Neural cell (in vitro differentiated cells): Measurements from ENCODE around the gene MRPL9. TPM values are rescaled to one million over a fixed set of nuclear protein-coding genes. Genes with fewer than 3 reads are reported as not detected.

Experiments used
- H2AFZ ChIP-seq: fragments of 200-600, 300-800 bp; sonication (generic), shearing (Covaris generic); 2 replicates; pipeline ENCODE4 v1.6.0; 2014; ENCODE audit warnings: low read depth, mild to moderate bottlenecking, antibody characterized with exemption, low read length, moderate library complexity
- H3F3A ChIP-seq: fragments of 200-600 bp; shearing (Covaris generic); 2 replicates; pipeline ENCODE4 v1.6.1; 2016; ENCODE audit warnings: mild to moderate bottlenecking, moderate library complexity, mixed read lengths, antibody characterized with exemption, low read length; ENCODE audit not compliant: insufficient read depth, poor library complexity, severe bottlenecking
- H3K27ac ChIP-seq: fragments of 200-600, 300-800 bp; sonication (generic), shearing (Covaris generic); 2 replicates; pipeline ENCODE4 v1.5.1; 2014; ENCODE audit warnings: mild to moderate bottlenecking, low read length, moderate library complexity
- H3K27me3 ChIP-seq: fragments of 300-800, 200-600 bp; sonication (generic), shearing (Covaris generic); 2 replicates; pipeline ENCODE4 v1.6.0; 2014; ENCODE audit warnings: mild to moderate bottlenecking, low read depth, low read length, moderate library complexity; ENCODE audit not compliant: insufficient read depth
- H3K36me3 ChIP-seq: fragments of 300-800, 200-600 bp; sonication (generic), shearing (Covaris generic); 2 replicates; pipeline ENCODE4 v1.5.1; 2014; ENCODE audit warnings: mild to moderate bottlenecking, antibody characterized with exemption, low read length, moderate library complexity; ENCODE audit not compliant: insufficient read depth
- H3K4me2 ChIP-seq: fragments of 300-800, 200-600 bp; sonication (generic), shearing (Covaris generic); 2 replicates; pipeline ENCODE4 v1.6.0; 2014; ENCODE audit warnings: mild to moderate bottlenecking, low read length
- H3K4me3 ChIP-seq: fragments of 300-800, 200-600 bp; sonication (generic), shearing (Covaris generic); 2 replicates; pipeline ENCODE4 v1.5.1; 2014; ENCODE audit warnings: mild to moderate bottlenecking, low read length, moderate library complexity
- H3K79me2 ChIP-seq: fragments of 200-600 bp; shearing (Covaris generic); replicated peaks from 2 replicates; pipeline ENCODE4 v1.6.0; 2014; ENCODE audit warnings: mild to moderate bottlenecking, low read length, moderate library complexity; ENCODE audit not compliant: insufficient read depth
- H3K9ac ChIP-seq: fragments of 300-800, 200-600 bp; sonication (generic), shearing (Covaris generic); 2 replicates; pipeline ENCODE4 v1.6.1; 2016; ENCODE audit warnings: mild to moderate bottlenecking, low read length, mixed read lengths
- H3K9me2 ChIP-seq: fragments of 200-600 bp; shearing (Covaris generic); 2 replicates; pipeline ENCODE4 v1.6.1; 2016; ENCODE audit warnings: mild to moderate bottlenecking, low read length, mixed read lengths; ENCODE audit not compliant: insufficient read depth
- H3K9me3 ChIP-seq: fragments of 200-600, 300-800 bp; sonication (generic), shearing (Covaris generic); 2 replicates; pipeline ENCODE4 v1.6.1; 2016; ENCODE audit warnings: mild to moderate bottlenecking, mixed run types, low read length, moderate library complexity, mixed read lengths
- H4K20me1 ChIP-seq: fragments of 200-600 bp; shearing (Covaris generic); 2 replicates; pipeline ENCODE4 v1.6.1; 2016; ENCODE audit warnings: mild to moderate bottlenecking, mixed run types; ENCODE audit not compliant: insufficient read depth
- EP300 ChIP-seq: fragments of 450-650 bp; conservative IDR thresholded peaks from 2 replicates; pipeline ENCODE4 v1.6.1; 2014; ENCODE audit warnings: antibody characterized with exemption, mild to moderate bottlenecking, moderate library complexity; ENCODE audit not compliant: poor library complexity, severe bottlenecking
- EZH2 ChIP-seq: fragments of 200-600, 300-800 bp; shearing (Covaris generic), sonication (generic); IDR thresholded peaks from 2 replicates; pipeline ENCODE4 v1.6.1; 2014; ENCODE audit warnings: antibody characterized with exemption, low read length, borderline replicate concordance, mild to moderate bottlenecking; ENCODE audit not compliant: insufficient read depth, poor library complexity, severe bottlenecking
- MXI1 ChIP-seq: fragments of 450-650 bp; conservative IDR thresholded peaks from 2 replicates; pipeline ENCODE4 v1.6.1; 2014; ENCODE audit warnings: antibody characterized with exemption, mild to moderate bottlenecking; ENCODE audit not compliant: poor library complexity, severe bottlenecking
- POLR2AphosphoS5 ChIP-seq: IDR thresholded peaks from 2 replicates; pipeline ENCODE4 v1.6.1; 2012
- RAD21 ChIP-seq: fragments of 450-650 bp; conservative IDR thresholded peaks from 2 replicates; pipeline ENCODE4 v1.6.1; 2014; ENCODE audit warnings: antibody characterized with exemption, mild to moderate bottlenecking, moderate library complexity
- SMC3 ChIP-seq: fragments of 450-650 bp; conservative IDR thresholded peaks from 2 replicates; pipeline ENCODE4 v1.6.1; 2014; ENCODE audit warnings: antibody characterized with exemption, mild to moderate bottlenecking, moderate library complexity; ENCODE audit not compliant: poor library complexity
- TAF1 ChIP-seq: IDR thresholded peaks from 2 replicates; pipeline ENCODE4 v1.6.1; 2012; ENCODE audit warnings: low read depth
- polyA plus RNA-seq: library from polyadenylated mRNA; depleted of rRNA; stranded (reverse); fragments of >200 nt; gene quantifications from 2 replicates; pipeline ENCODE4 v1.2.3, GENCODE V29; 2014
- TF ChIP-seq, protein P1 (sequence below): fragments of 450-650 bp; IDR thresholded peaks from 2 replicates; pipeline ENCODE4 v1.5.1; 2014; ENCODE audit warnings: antibody characterized with exemption, mild to moderate bottlenecking, moderate library complexity; ENCODE audit not compliant: poor library complexity, severe bottlenecking
- TF ChIP-seq, protein P2 (sequence below): IDR thresholded peaks from 2 replicates; pipeline ENCODE4 v1.6.1; 2012; ENCODE audit warnings: borderline replicate concordance

The MRPL9 gene
- polyA plus RNA-seq, 1 donor from 2014 or later = 134 TPM

DNA sequence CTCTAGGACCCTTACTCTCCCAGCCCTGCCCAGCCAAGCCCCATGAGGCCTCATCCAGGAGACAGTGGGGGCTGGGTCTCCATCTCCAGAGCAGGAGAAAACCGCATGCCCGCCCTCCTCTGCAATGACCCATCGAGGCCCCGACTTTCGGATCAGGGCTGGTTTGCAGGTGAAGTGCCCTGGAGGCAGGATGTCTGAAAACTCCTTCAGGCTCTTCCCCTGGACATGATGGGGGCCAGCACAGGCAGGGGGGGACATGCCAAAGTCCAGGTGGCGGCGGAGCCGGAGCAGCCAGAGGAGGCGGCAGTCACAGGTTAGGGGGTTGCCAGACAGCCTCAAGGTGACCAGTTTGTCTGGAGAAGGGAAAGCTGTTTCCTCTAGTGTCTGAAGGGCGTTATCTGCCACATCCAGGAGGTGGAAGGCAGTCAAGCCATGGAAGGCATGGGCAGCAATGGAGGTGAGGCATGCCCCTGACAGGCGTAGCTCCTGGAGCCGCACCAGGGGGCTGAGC, 38.1 kb upstream of the MRPL9 start:
- TF ChIP-seq TAF1 = no peak
- Histone ChIP-seq H2AFZ (no peak overlapping the region), H3K36me3 (no peaks in the 10 kb centered on the region), H3K9ac (no peak overlapping the region), H3F3A (no peaks in the 10 kb centered on the region), H3K27me3 (no peaks in the 10 kb centered on the region), H4K20me1 (no peaks in the 10 kb centered on the region), H3K9me2 (no peaks in the 10 kb centered on the region), H3K27ac (no peak overlapping the region), H3K79me2 (no peaks in the 10 kb centered on the region), H3K4me3 (no peak overlapping the region), H3K4me2 (no peak overlapping the region), H3K9me3 (no peaks in the 10 kb centered on the region)

DNA sequence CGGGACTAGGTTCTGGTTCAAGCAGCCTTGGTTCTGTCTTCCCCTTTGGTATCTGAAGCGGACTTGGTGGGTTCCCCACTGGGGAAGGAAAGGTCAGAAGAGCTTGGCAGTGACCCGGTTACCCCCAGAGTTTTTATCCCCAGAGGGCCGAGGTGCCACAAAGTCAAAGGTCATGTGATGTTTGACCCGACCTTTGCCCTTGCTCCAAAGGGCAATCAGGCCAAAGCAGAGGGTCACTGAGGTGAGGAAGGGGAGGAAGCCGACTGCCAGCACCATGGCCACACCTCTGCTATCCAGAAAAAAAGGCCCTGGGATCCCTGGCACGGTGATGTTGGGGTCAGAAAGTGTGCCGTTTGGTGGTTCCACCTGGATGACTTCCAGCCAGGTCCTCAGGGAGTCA, 37.5 kb upstream of the MRPL9 start:
- H2AFZ ChIP-seq = no peak overlapping the region
- no peak overlapping the region for H3K4me2 ChIP-seq
- H3K9me2 ChIP-seq = no peaks in the 10 kb centered on the region
- TF ChIP-seq EZH2 (no peak), EP300 (no peak), SMC3 (no peak), RAD21 (no peak), TAF1 (no peak), POLR2AphosphoS5 (no peak), MXI1 (no peak)
- TF ChIP-seq, protein P1, sequence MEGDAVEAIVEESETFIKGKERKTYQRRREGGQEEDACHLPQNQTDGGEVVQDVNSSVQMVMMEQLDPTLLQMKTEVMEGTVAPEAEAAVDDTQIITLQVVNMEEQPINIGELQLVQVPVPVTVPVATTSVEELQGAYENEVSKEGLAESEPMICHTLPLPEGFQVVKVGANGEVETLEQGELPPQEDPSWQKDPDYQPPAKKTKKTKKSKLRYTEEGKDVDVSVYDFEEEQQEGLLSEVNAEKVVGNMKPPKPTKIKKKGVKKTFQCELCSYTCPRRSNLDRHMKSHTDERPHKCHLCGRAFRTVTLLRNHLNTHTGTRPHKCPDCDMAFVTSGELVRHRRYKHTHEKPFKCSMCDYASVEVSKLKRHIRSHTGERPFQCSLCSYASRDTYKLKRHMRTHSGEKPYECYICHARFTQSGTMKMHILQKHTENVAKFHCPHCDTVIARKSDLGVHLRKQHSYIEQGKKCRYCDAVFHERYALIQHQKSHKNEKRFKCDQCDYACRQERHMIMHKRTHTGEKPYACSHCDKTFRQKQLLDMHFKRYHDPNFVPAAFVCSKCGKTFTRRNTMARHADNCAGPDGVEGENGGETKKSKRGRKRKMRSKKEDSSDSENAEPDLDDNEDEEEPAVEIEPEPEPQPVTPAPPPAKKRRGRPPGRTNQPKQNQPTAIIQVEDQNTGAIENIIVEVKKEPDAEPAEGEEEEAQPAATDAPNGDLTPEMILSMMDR = no peak
- TF ChIP-seq, protein P2, sequence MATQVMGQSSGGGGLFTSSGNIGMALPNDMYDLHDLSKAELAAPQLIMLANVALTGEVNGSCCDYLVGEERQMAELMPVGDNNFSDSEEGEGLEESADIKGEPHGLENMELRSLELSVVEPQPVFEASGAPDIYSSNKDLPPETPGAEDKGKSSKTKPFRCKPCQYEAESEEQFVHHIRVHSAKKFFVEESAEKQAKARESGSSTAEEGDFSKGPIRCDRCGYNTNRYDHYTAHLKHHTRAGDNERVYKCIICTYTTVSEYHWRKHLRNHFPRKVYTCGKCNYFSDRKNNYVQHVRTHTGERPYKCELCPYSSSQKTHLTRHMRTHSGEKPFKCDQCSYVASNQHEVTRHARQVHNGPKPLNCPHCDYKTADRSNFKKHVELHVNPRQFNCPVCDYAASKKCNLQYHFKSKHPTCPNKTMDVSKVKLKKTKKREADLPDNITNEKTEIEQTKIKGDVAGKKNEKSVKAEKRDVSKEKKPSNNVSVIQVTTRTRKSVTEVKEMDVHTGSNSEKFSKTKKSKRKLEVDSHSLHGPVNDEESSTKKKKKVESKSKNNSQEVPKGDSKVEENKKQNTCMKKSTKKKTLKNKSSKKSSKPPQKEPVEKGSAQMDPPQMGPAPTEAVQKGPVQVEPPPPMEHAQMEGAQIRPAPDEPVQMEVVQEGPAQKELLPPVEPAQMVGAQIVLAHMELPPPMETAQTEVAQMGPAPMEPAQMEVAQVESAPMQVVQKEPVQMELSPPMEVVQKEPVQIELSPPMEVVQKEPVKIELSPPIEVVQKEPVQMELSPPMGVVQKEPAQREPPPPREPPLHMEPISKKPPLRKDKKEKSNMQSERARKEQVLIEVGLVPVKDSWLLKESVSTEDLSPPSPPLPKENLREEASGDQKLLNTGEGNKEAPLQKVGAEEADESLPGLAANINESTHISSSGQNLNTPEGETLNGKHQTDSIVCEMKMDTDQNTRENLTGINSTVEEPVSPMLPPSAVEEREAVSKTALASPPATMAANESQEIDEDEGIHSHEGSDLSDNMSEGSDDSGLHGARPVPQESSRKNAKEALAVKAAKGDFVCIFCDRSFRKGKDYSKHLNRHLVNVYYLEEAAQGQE = no peak
- H4K20me1 ChIP-seq = no peaks in the 10 kb centered on the region
- H3K4me3 ChIP-seq = no peak overlapping the region
- H3K36me3 ChIP-seq = no peaks in the 10 kb centered on the region
- no peak overlapping the region for H3K27ac ChIP-seq
- H3K79me2 ChIP-seq = no peaks in the 10 kb centered on the region
- no peaks in the 10 kb centered on the region for H3K9me3 ChIP-seq
- H3K9ac ChIP-seq = no peak overlapping the region
- H3F3A ChIP-seq = no peaks in the 10 kb centered on the region
- H3K27me3 ChIP-seq = no peaks in the 10 kb centered on the region
